CD4-positive, alpha-beta T cell treated with Interferon gamma for 1 hour (primary cell): ENCODE data around the gene MAPKAP1.
"Not testable (repeated sequence)": the region's sequence is repeated elsewhere in the genome, so short reads cannot be mapped to it uniquely, and the experiment has no call there.

Source experiments
- DNase-seq: peaks from one replicate; pipeline ENCODE4 v3.0.0-alpha.2; 2020

MAPKAP1 gene

DNA sequence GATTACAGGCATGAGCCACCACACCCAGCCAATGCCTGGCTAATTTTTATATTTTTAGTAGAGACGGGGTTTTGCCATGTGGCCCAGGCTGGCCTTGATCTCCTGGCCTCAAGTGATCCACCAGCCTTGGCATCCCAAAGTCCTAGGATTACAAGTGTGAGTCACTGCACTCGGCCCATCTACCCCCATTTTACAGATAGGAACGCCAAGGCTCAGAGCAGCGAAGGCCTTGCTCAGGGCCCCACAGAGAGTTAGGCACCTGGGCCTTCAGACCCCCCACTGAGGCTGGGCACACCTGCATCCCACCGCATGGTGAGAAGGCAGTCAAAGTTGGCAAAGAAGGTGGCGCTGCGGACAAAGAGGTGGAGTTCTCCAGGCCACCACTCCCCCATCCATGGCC, 302.3 kb downstream of the MAPKAP1 start:
- DNase-seq, result no peak

DNA sequence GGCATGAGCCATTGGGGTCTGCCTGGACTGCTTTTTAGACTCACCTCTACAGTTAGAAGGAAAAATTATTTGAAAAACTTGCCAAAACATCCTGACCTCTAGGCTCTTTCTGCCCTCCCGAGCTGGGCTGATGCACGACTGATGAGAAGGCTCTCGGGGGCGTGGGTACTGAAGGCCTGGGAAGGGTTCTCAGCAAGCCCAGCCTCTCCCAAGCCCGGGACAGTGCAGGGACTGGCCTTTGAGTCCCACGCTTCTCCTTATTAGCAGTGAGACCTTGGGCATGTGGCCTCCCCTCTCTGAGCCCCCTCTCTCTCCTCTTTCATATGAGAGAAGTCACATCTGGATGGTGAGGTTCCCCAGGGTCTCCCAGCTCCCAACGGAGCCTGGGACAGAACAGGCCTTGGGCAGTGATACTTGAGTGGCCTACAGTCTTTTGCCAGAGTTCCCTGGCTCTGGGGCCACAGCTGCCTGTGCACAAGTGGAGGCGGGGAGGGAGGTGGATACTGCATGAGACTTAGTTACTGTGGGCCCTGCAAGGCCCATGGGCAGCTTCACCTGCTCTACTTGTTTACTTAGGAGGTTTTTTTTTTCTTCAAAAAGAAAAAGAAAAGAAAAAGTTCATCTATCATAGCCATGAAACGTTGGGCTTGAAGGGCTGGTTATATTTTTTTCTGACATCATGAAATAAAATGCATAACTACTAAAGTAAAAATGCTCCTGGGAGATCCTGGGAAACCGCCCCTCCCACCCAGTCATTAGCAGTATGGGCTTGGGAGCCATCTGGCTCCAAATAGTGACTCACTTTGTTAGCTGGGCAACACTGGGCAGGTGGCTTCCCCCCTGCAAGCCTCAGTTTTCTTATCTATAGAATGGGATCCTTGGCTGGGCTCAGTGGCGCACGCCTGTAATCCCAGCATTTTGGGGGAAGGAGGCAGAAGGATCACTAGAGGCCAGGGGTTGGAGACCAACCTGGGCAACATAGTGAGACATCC, 306.0 kb downstream of the MAPKAP1 start:
- no peak for DNase-seq

DNA sequence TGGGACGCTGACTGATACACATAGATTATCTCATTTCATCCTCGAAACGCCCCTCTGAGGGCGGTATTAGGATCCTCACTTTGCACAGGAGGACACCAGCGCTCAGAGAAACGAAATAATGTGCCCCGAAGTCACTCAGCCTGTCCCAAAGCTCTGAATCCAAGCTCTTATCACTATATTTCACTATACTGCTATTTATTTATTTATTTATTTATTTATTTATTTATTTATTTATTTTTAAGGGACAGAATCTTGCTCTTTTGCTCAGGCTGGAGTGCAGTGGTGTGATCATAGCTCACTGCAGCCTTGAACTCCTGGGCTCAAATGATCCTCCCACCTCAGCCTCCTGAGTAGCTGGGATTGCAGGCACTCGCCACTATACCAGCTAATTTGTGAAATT, 306.8 kb downstream of the MAPKAP1 start:
- not testable (repeated sequence) for DNase-seq

DNA sequence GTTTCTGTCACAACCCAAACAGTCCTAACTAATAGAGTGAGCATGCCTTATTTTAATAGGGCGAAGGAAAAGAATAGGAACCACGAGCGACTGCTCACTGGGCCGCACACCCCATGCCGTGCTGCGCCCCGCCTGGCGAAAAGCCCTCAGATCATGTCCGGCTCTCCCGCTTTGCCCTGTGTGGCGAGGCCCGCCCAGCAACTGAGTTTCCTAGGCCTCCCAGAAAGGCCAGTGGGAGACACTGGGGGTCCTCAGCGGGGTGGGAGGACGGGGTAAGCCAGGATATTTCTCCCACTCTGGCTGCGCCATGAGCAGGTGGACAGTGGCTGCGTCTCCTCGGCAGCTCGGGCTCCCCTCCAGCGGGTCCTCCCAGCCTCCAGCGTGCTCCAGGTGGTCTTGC, 307.3 kb downstream of the MAPKAP1 start:
- DNase-seq, result no peak

DNA sequence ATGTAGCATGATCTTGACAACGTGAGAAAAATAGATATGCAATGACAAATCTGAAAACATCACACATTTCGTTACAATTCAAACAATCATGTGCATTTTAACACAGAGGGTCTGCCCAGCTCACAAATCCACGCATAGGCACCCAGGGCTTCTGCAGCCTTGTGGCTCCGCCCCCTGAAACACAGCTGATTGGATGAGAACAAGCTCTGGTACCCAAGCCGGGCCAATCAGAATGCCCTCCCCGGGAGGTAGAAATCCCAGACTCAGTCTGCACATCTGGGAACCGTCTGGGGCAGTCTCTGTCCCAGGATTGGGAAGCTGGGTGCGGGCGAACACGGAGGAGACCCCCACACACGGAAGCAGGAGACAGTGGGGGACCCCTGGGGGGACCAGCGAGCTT, 307.8 kb downstream of the MAPKAP1 start:
- DNase-seq, result no peak

DNA sequence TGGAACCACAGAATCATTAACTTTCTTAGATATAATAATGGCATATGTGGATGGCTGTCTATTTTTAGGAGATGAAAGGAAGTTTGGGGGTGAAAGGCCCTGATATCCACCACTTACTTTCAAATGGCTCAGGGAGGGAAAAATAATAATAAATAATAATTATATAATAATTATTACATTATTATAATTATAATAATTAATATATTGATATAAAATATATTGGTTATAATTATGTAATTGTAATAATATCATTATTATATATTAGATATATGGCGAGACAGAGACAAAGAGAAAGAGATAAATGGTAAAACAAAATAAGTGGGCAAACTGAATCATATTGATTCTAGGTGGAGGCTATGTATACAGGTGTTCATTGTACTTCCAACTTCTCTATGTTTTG, 308.8 kb downstream of the MAPKAP1 start:
- DNase-seq, result no peak

DNA sequence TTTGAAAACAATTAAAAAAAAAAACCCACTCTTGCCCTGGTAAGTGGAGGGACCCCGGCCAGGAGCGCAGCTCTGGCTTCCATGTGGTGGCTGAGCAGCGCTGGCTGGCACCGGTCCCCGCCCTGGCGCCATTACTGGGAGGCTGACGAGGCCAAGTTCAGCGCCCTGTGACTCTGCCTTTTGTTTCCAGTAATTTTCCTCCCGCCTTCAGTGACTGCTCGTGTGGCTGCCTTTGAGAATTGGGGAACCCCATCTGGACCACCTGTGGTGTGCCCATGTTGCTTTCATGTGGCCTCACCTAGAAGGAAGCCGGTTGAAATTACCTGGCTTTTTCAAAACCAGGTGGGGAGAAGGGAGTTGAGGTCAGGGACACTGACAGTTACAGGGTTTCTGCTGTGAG, 309.3 kb downstream of the MAPKAP1 start:
- DNase-seq, result no peak

DNA sequence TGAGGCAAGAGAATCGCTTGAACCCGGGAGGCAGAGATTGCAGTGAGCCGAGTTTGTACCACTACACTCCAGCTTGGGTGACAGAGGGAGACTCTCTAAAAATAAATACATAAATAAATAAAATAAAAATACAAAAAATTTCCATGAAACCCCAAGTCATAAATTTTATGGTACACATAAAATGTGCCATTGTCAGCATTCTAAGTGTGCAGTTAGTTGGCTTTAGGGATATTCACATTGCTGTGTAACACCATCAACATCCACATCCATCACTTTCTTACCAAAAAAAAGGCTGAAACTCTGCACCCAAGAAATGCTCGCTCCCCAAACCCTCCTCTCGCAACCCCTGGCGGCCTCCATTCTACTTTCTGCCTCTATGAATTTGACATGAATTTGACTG, 310.2 kb downstream of the MAPKAP1 start:
- DNase-seq, result no peak

DNA sequence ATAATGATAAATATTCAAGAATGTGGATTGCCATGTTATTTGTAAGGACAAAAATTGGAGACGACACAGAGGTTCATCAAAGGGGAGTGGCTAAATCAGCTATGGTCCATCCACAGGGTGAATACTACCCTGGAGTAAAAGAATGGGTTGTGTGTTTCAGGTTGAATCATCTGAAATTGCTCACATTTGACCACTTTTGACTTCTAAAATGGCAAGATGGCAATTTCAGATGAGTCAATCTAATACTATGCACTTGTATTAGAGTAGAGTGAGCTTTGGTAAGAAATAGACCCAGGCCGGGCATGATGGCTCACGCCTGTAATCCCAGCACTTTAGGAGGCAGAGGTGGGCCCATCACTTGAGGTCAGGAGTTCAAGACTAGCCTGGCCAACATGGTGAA, 313.6 kb downstream of the MAPKAP1 start:
- DNase-seq, result no peak

DNA sequence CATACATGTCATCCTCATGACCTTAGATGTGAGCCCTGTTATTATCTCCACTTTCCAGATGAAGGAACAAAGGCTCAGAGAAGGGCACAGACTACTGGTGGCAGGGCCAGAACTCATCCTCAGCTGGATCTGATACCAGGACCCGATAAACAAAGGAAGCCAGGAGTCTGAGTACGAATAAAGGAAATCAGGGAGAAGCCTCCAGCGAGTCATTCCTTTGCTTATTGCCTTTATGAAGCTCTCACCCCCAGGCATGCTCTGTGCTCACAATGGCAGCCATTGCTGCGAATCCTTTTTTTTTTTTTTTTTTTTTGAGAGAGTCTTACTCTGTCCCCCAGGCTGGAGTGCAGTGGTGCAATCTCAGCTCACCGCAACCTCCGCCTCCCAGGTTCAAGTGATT, 315.3 kb downstream of the MAPKAP1 start:
- DNase-seq, result no peak

DNA sequence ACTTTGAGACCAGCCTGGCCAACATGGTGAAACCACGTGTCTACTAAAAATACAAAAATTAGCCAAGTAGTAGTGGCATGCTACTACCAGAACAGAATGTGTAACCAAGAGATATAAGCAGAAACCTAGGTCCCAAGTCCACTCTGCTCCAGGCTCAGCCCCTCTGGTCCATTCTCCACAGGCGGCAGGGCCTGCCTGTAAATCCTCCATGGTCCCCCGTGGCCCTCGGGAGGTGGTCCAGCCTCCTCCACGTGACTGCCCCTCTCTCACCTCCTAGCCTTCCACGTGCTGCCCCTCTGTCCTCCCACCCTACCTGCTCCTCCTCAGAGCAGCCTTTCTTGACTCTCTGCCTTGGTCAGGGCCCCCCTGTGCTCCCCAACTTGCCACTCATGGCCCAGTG, 318.0 kb downstream of the MAPKAP1 start:
- no peak for DNase-seq

DNA sequence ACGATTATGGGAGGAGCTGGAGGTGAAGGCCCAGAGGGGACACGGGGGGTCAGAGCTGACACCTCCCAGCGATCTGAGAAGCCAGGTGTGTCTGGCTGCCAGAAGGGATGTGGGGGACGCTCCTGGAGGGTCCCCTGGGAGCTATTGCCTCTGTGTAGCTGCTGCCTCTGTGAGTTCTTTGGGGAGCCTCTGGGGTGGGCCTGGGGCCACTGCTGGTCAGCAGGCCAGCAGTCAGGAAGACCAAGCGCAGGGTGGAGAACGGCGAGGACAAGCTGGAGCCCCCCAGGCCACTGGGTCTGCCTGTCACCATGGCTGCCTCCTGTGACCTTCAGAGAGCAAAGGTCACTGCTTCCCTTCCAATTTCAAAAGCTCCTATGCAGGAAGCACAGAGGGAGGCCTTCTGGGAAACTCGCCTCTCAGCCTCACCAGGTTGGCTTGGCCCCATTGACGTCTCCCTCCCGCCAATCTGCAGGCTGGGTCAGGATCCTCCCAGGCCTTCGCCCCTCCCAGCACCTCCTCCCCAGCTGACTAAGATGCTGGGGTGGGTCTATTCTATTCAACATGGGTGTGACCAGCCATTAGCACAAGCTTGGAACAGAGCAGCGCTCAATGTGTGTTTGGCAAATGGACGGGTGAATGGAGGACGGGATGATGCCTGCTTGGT, 319.0 kb downstream of the MAPKAP1 start:
- no peak for DNase-seq
